ENCODE data around the gene ANKRD13A.
"Not testable (repeated sequence)": the region's sequence is repeated elsewhere in the genome, so short reads cannot be mapped to it uniquely, and the experiment has no call there.

Gene ANKRD13A

GRCh38 chr12:110079477-110080400, 80.5 kb downstream of the ANKRD13A start:
- no peak for DNase-seq (ENCODE audit: low read depth in 2 of 2)

GRCh38 chr12:110080410-110080809, 81.2 kb downstream of the ANKRD13A start:
- DNase-seq (ENCODE audit: low read depth in 2 of 2), result no peak

- no peak for DNase-seq (ENCODE audit: low read depth in 2 of 2)
These were observed 85.2 kb downstream of the ANKRD13A start for GRCh38 chr12:110084314-110085015.

- DNase-seq (ENCODE audit: low read depth in 2 of 2), result not testable (repeated sequence)
These were observed 89.0 kb downstream of the ANKRD13A start for GRCh38 chr12:110088216-110088615.

GRCh38 chr12:110088936-110089335, 89.7 kb downstream of the ANKRD13A start:
- no peak for DNase-seq (ENCODE audit: low read depth in 2 of 2)
